Neural cell (in vitro differentiated cells): Measurements from ENCODE around the gene ANXA6. TPM values are rescaled to one million over a fixed set of nuclear protein-coding genes. Genes with fewer than 3 reads are reported as not detected.

Experiments used
- H2AFZ ChIP-seq: fragments of 200-600, 300-800 bp; sonication (generic), shearing (Covaris generic); 2 replicates; pipeline ENCODE4 v1.6.0; 2014; ENCODE audit warnings: low read depth, mild to moderate bottlenecking, antibody characterized with exemption, low read length, moderate library complexity
- H3F3A ChIP-seq: fragments of 200-600 bp; shearing (Covaris generic); 2 replicates; pipeline ENCODE4 v1.6.1; 2016; ENCODE audit warnings: mild to moderate bottlenecking, moderate library complexity, mixed read lengths, antibody characterized with exemption, low read length; ENCODE audit not compliant: insufficient read depth, poor library complexity, severe bottlenecking
- H3K27ac ChIP-seq: fragments of 200-600, 300-800 bp; sonication (generic), shearing (Covaris generic); 2 replicates; pipeline ENCODE4 v1.5.1; 2014; ENCODE audit warnings: mild to moderate bottlenecking, low read length, moderate library complexity
- H3K27me3 ChIP-seq: fragments of 300-800, 200-600 bp; sonication (generic), shearing (Covaris generic); 2 replicates; pipeline ENCODE4 v1.6.0; 2014; ENCODE audit warnings: mild to moderate bottlenecking, low read depth, low read length, moderate library complexity; ENCODE audit not compliant: insufficient read depth
- H3K36me3 ChIP-seq: fragments of 300-800, 200-600 bp; sonication (generic), shearing (Covaris generic); 2 replicates; pipeline ENCODE4 v1.5.1; 2014; ENCODE audit warnings: mild to moderate bottlenecking, antibody characterized with exemption, low read length, moderate library complexity; ENCODE audit not compliant: insufficient read depth
- H3K4me2 ChIP-seq: fragments of 300-800, 200-600 bp; sonication (generic), shearing (Covaris generic); 2 replicates; pipeline ENCODE4 v1.6.0; 2014; ENCODE audit warnings: mild to moderate bottlenecking, low read length
- H3K4me3 ChIP-seq: fragments of 300-800, 200-600 bp; sonication (generic), shearing (Covaris generic); 2 replicates; pipeline ENCODE4 v1.5.1; 2014; ENCODE audit warnings: mild to moderate bottlenecking, low read length, moderate library complexity
- H3K79me2 ChIP-seq: fragments of 200-600 bp; shearing (Covaris generic); replicated peaks from 2 replicates; pipeline ENCODE4 v1.6.0; 2014; ENCODE audit warnings: mild to moderate bottlenecking, low read length, moderate library complexity; ENCODE audit not compliant: insufficient read depth
- H3K9ac ChIP-seq: fragments of 300-800, 200-600 bp; sonication (generic), shearing (Covaris generic); 2 replicates; pipeline ENCODE4 v1.6.1; 2016; ENCODE audit warnings: mild to moderate bottlenecking, low read length, mixed read lengths
- H3K9me2 ChIP-seq: fragments of 200-600 bp; shearing (Covaris generic); 2 replicates; pipeline ENCODE4 v1.6.1; 2016; ENCODE audit warnings: mild to moderate bottlenecking, low read length, mixed read lengths; ENCODE audit not compliant: insufficient read depth
- H3K9me3 ChIP-seq: fragments of 200-600, 300-800 bp; sonication (generic), shearing (Covaris generic); 2 replicates; pipeline ENCODE4 v1.6.1; 2016; ENCODE audit warnings: mild to moderate bottlenecking, mixed run types, low read length, moderate library complexity, mixed read lengths
- H4K20me1 ChIP-seq: fragments of 200-600 bp; shearing (Covaris generic); 2 replicates; pipeline ENCODE4 v1.6.1; 2016; ENCODE audit warnings: mild to moderate bottlenecking, mixed run types; ENCODE audit not compliant: insufficient read depth
- CTCF ChIP-seq: fragments of 450-650 bp; IDR thresholded peaks from 2 replicates; pipeline ENCODE4 v1.5.1; 2014; ENCODE audit warnings: antibody characterized with exemption, mild to moderate bottlenecking, moderate library complexity; ENCODE audit not compliant: poor library complexity, severe bottlenecking
- EP300 ChIP-seq: fragments of 450-650 bp; conservative IDR thresholded peaks from 2 replicates; pipeline ENCODE4 v1.6.1; 2014; ENCODE audit warnings: antibody characterized with exemption, mild to moderate bottlenecking, moderate library complexity; ENCODE audit not compliant: poor library complexity, severe bottlenecking
- EZH2 ChIP-seq: fragments of 200-600, 300-800 bp; shearing (Covaris generic), sonication (generic); IDR thresholded peaks from 2 replicates; pipeline ENCODE4 v1.6.1; 2014; ENCODE audit warnings: antibody characterized with exemption, low read length, borderline replicate concordance, mild to moderate bottlenecking; ENCODE audit not compliant: insufficient read depth, poor library complexity, severe bottlenecking
- MXI1 ChIP-seq: fragments of 450-650 bp; conservative IDR thresholded peaks from 2 replicates; pipeline ENCODE4 v1.6.1; 2014; ENCODE audit warnings: antibody characterized with exemption, mild to moderate bottlenecking; ENCODE audit not compliant: poor library complexity, severe bottlenecking
- POLR2AphosphoS5 ChIP-seq: IDR thresholded peaks from 2 replicates; pipeline ENCODE4 v1.6.1; 2012
- RAD21 ChIP-seq: fragments of 450-650 bp; conservative IDR thresholded peaks from 2 replicates; pipeline ENCODE4 v1.6.1; 2014; ENCODE audit warnings: antibody characterized with exemption, mild to moderate bottlenecking, moderate library complexity
- REST ChIP-seq: IDR thresholded peaks from 2 replicates; pipeline ENCODE4 v1.6.1; 2012; ENCODE audit warnings: borderline replicate concordance
- SMC3 ChIP-seq: fragments of 450-650 bp; conservative IDR thresholded peaks from 2 replicates; pipeline ENCODE4 v1.6.1; 2014; ENCODE audit warnings: antibody characterized with exemption, mild to moderate bottlenecking, moderate library complexity; ENCODE audit not compliant: poor library complexity
- TAF1 ChIP-seq: IDR thresholded peaks from 2 replicates; pipeline ENCODE4 v1.6.1; 2012; ENCODE audit warnings: low read depth
- polyA plus RNA-seq: library from polyadenylated mRNA; depleted of rRNA; stranded (reverse); fragments of >200 nt; gene quantifications from 2 replicates; pipeline ENCODE4 v1.2.3, GENCODE V29; 2014

The ANXA6 gene
- polyA plus RNA-seq, 1 donor from 2014 or later, result 27.5 TPM

- Histone ChIP-seq H3K4me3 (no peak overlapping the region), H3K36me3 (no peaks in the 10 kb centered on the region), H3K9me2 (no peaks in the 10 kb centered on the region), H3K79me2 (no peaks in the 10 kb centered on the region), H3K9me3 (no peaks in the 10 kb centered on the region), H2AFZ (no peak overlapping the region), H3K27ac (no peak overlapping the region), H3K9ac (no peak overlapping the region), H4K20me1 (no peaks in the 10 kb centered on the region), H3K4me2 (no peak overlapping the region), H3F3A (no peaks in the 10 kb centered on the region), H3K27me3 (no peaks in the 10 kb centered on the region)
- TF ChIP-seq REST, result no peak
- no peak for TF ChIP-seq POLR2AphosphoS5
- no peak for TF ChIP-seq SMC3
- TF ChIP-seq EZH2, result no peak
- no peak for TF ChIP-seq RAD21
- no peak for TF ChIP-seq EP300
- TF ChIP-seq TAF1, result no peak
- TF ChIP-seq MXI1, result no peak
- TF ChIP-seq CTCF, result no peak
Measured at GRCh38 chr5:151184316-151185042, 26.9 kb upstream of the ANXA6 start.

- Histone ChIP-seq H2AFZ (no peak overlapping the region), H3K9me3 (no peaks in the 10 kb centered on the region), H4K20me1 (no peaks in the 10 kb centered on the region), H3K9ac (no peak overlapping the region), H3K4me2 (no peak overlapping the region), H3K4me3 (no peak overlapping the region), H3F3A (no peaks in the 10 kb centered on the region), H3K79me2 (no peaks in the 10 kb centered on the region), H3K27ac (no peak overlapping the region), H3K27me3 (no peaks in the 10 kb centered on the region), H3K9me2 (no peaks in the 10 kb centered on the region), H3K36me3 (no peaks in the 10 kb centered on the region)
- TF ChIP-seq MXI1 (no peak), POLR2AphosphoS5 (no peak), EZH2 (no peak)
Measured at GRCh38 chr5:151183456-151184245, 26.1 kb upstream of the ANXA6 start.
